ENCODE data around the gene ASXL2. TPM values are rescaled to one million over a fixed set of nuclear protein-coding genes. Genes with fewer than 3 reads are reported as not detected.

The ASXL2 gene
- total and polyA plus RNA-seq, 12 donors: 1.8 to 34.0 (median 28.6) TPM

- Histone ChIP-seq H3K9me3 (no peaks in the 10 kb centered on the region), H3K4me1 (peaks cover 0 to 16% (median 0%) of the 10 kb centered on the region in 9 donors), H3K27ac (no peak overlapping the region), H3K4me3 (no peak overlapping the region), H3K36me3 (peaks cover 0 to 83% (median 25%) of the 10 kb centered on the region in 9 donors), H3K27me3 (no peaks in the 10 kb centered on the region)
- WGBS, 2 donors: 91 to 95% methylated on average over 1 of the region's 1 CpG
- no peak for DNase-seq
- no peak for ATAC-seq
- TF ChIP-seq CTCF (IDR thresholded peaks at IDR 0.05): no peak
- intact Hi-C loops (cut with DNase I): no loop called here
These were observed 79.0 kb downstream of the ASXL2 start for GRCh38 chr2:25799301-25799700.

- 93 to 95% methylated on average over 5 of the region's 5 CpGs for WGBS, 2 donors
- peaks cover 0 to 75% (median 14%) of the 10 kb centered on the region in 9 donors for H3K36me3 ChIP-seq
- H3K4me3 ChIP-seq: no peak overlapping the region
- ATAC-seq (no peak), DNase-seq (no peak)
- no peak for TF ChIP-seq CTCF (IDR thresholded peaks at IDR 0.05)
- intact Hi-C loops (cut with DNase I): no loop called here
- H3K9me3 ChIP-seq: no peaks in the 10 kb centered on the region
- no peaks in the 10 kb centered on the region for H3K27me3 ChIP-seq
- H3K27ac ChIP-seq: no peak overlapping the region
- peaks cover 0 to 21% (median 0%) of the 10 kb centered on the region in 9 donors for H3K4me1 ChIP-seq
These were observed 80.4 kb downstream of the ASXL2 start for GRCh38 chr2:25797620-25798488.

- no peaks in the 10 kb centered on the region for H3K9me3 ChIP-seq
- peak overlapping the region in 5 of 10 donors; percentile 6 to 67 (median 36) for H3K27ac ChIP-seq
- H3K36me3 ChIP-seq: peaks cover 0 to 57% (median 14%) of the 10 kb centered on the region in 9 donors
- H3K4me3 ChIP-seq: peak overlapping the region in 2 of 10 donors; percentile 4 to 27
- intact Hi-C loops (cut with DNase I): no loop called here
- peaks cover 0 to 21% (median 0%) of the 10 kb centered on the region in 9 donors for H3K4me1 ChIP-seq
- ATAC-seq (peak in 1 of 8 donors; percentile 49), DNase-seq (no peak)
- WGBS, 2 donors: 72 to 81% methylated on average over 4 of the region's 4 CpGs
- TF ChIP-seq CTCF (IDR thresholded peaks at IDR 0.05): no peak
- no peaks in the 10 kb centered on the region for H3K27me3 ChIP-seq
These were observed 83.6 kb downstream of the ASXL2 start for GRCh38 chr2:25794544-25795276.

GRCh38 chr2:25790074-25790790 lies 88.1 kb downstream of the ASXL2 start:
- no peak overlapping the region for H3K27ac ChIP-seq
- H3K27me3 ChIP-seq: no peaks in the 10 kb centered on the region
- no peak for DNase-seq
- peaks cover 0 to 19% (median 0%) of the 10 kb centered on the region in 9 donors for H3K4me1 ChIP-seq
- 96 to 98% methylated on average over 5 of the region's 5 CpGs for WGBS, 2 donors
- H3K4me3 ChIP-seq: no peak overlapping the region
- ATAC-seq: no peak
- TF ChIP-seq CTCF (IDR thresholded peaks at IDR 0.05): no peak
- peaks cover 0 to 47% (median 3%) of the 10 kb centered on the region in 9 donors for H3K36me3 ChIP-seq
- intact Hi-C loops (cut with DNase I): no loop called here
- no peaks in the 10 kb centered on the region for H3K9me3 ChIP-seq
